K562 (cell line): Measurements from ENCODE around the gene FMOD. TPM values are rescaled to one million over a fixed set of nuclear protein-coding genes. Genes with fewer than 3 reads are reported as not detected.

Experiments
- ARHGAP35 ChIP-seq: fragments of 450-650 bp; IDR thresholded peaks from 2 replicates; pipeline ENCODE4 v1.6.1; 2018; ENCODE audit not compliant: partially characterized antibody
- C11orf30 ChIP-seq: fragments of 450-650 bp; IDR thresholded peaks from 2 replicates; pipeline ENCODE4 v1.6.1; 2016; ENCODE audit warnings: low read depth, mild to moderate bottlenecking
- CEBPZ ChIP-seq: fragments of 150-350 bp; IDR thresholded peaks from 2 replicates; pipeline ENCODE4 v1.6.1; 2014; ENCODE audit warnings: low read depth, mild to moderate bottlenecking, low read length, borderline replicate concordance
- DEAF1 ChIP-seq: fragments of 450-650 bp; formaldehyde crosslinking; IDR thresholded peaks from 2 replicates; pipeline ENCODE4 v1.4.0; 2020; ENCODE audit warnings: mild to moderate bottlenecking, moderate library complexity
- ELF1 ChIP-seq: fragments of 200-800 bp; sonication (Bioruptor generic); IDR thresholded peaks from 2 replicates; pipeline ENCODE4 v1.6.1; 2016; ENCODE audit warnings: missing genetic modification characterization, missing compliant biosample characterization
- HOXB6 ChIP-seq: fragments of 250-450 bp; sonication (Bioruptor Pico); IDR thresholded peaks from 2 replicates; pipeline ENCODE4 v1.5.1; 2022; ENCODE audit warnings: mild to moderate bottlenecking, borderline replicate concordance
- KLF6 ChIP-seq: fragments of 250-450 bp; sonication (Bioruptor Pico); IDR thresholded peaks from 2 replicates; pipeline ENCODE4 v1.4.0; 2020; ENCODE audit warnings: mild to moderate bottlenecking, moderate library complexity, borderline replicate concordance
- MAFF ChIP-seq: IDR thresholded peaks from 2 replicates; pipeline ENCODE4 v1.6.1; 2012; ENCODE audit warnings: low read length, improper control_type of control experiment
- NFE2L1 ChIP-seq: fragments of 450-650 bp; IDR thresholded peaks from 2 replicates; pipeline ENCODE4 v1.6.1; 2016; ENCODE audit warnings: missing genetic modification characterization, low read depth, mild to moderate bottlenecking, missing compliant biosample characterization, moderate library complexity, borderline replicate concordance
- OTX1 ChIP-seq: fragments of 450-650 bp; formaldehyde crosslinking; IDR thresholded peaks from 2 replicates; pipeline ENCODE4 v1.4.0; 2022; ENCODE audit warnings: mild to moderate bottlenecking
- PCBP1 ChIP-seq: fragments of 200-400 bp; formaldehyde crosslinking; IDR thresholded peaks from 2 replicates; pipeline ENCODE4 v1.6.1; 2018; ENCODE audit warnings: mild to moderate bottlenecking, low read depth, low read length; ENCODE audit not compliant: poor library complexity, severe bottlenecking
- SIN3B ChIP-seq: fragments of 450-650 bp; IDR thresholded peaks from 2 replicates; pipeline ENCODE4 v1.6.1; 2017; ENCODE audit warnings: low read depth, mild to moderate bottlenecking, moderate library complexity
- SIRT6 ChIP-seq: IDR thresholded peaks from one replicate; pipeline ENCODE4 v1.6.1; 2012; ENCODE audit warnings: low read depth, mild to moderate bottlenecking, control low read depth, inconsistent platforms, low read length, moderate library complexity
- SMARCA4 ChIP-seq: fragments of 450-650 bp; IDR thresholded peaks from 2 replicates; pipeline ENCODE4 v1.6.1; 2016
- WHSC1 ChIP-seq: IDR thresholded peaks from one replicate; pipeline ENCODE4 v1.6.1; 2012; ENCODE audit warnings: low read length, control low read depth, inconsistent platforms
- ZKSCAN1 ChIP-seq: fragments of 150-350 bp; IDR thresholded peaks from 2 replicates; pipeline ENCODE4 v1.6.1; 2016; ENCODE audit warnings: low read depth, low read length
- ZNF24 ChIP-seq: fragments of 450-650 bp; IDR thresholded peaks from 2 replicates; pipeline ENCODE4 v1.6.1; 2016
- ZNF253 ChIP-seq: fragments of 250-450 bp; sonication (Bioruptor Pico); conservative IDR thresholded peaks from 2 replicates; pipeline ENCODE4 v1.6.1; 2021; ENCODE audit warnings: mild to moderate bottlenecking
- ZNF277 ChIP-seq: fragments of 250-450 bp; sonication (Bioruptor Pico); IDR thresholded peaks from 2 replicates; pipeline ENCODE4 v1.8.0; 2022; ENCODE audit warnings: inconsistent platforms, mild to moderate bottlenecking, moderate library complexity, borderline replicate concordance
- ZNF280A ChIP-seq: fragments of 450-650 bp; IDR thresholded peaks from 2 replicates; pipeline ENCODE4 v1.6.1; 2018; ENCODE audit warnings: mild to moderate bottlenecking, low read depth; ENCODE audit not compliant: partially characterized antibody
- ZNF766 ChIP-seq: fragments of 200-800 bp; sonication (Bioruptor generic); conservative IDR thresholded peaks from 2 replicates; pipeline ENCODE4 v1.6.1; 2016; ENCODE audit warnings: missing genetic modification characterization, missing compliant biosample characterization
- polyA plus RNA-seq, 8 experiments: library from polyadenylated mRNA; depleted of rRNA in 4 of 8; stranded (reverse) in 5 of 8; unstranded in 3 of 8; fragments of >200 nt; fragmentation: Nextera tagmentation in 2 of 8; fragmentation: Illumina TruSeq in 1 of 8; extraction: Ambion mirVana in 2 of 8; extraction: Trizol in 1 of 8; gene quantifications; 2 replicates each; pipeline versions ENCODE4 v1.2.1 to v1.2.3, GENCODE V29; 2011 to 2014; ENCODE audit warnings: inconsistent platforms in 1 of 8, missing spikeins in 1 of 8
- total RNA-seq, 7 experiments: library from RNA; depleted of rRNA in 6 of 7; stranded (reverse); fragments of >200 nt in 6 of 7; fragmentation: Illumina TruSeq in 2 of 7; extraction: Trizol in 2 of 7; gene quantifications; 2 replicates each; pipeline versions ENCODE4 v1.2.1 to v1.2.3, GENCODE V29; 2011 to 2021; ENCODE audit warnings: low replicate concordance in 1 of 7

FMOD gene
- total and polyA plus RNA-seq, 9 of the 15 experiments (the other 6 are each of a cell fraction or from before 2014, with no cell fraction given), result 0.03 to 0.13 (median 0.03) TPM; not detected in 6

GRCh38 chr1:203311368-203312301 lies 39.3 kb downstream of the FMOD start (continued):
- peak; percentile 78 for TF ChIP-seq ZKSCAN1
- TF ChIP-seq WHSC1, result no peak
- TF ChIP-seq KLF6 (CRISPR knock-in tag), result peak; percentile 40; the same call in 1 of the 2 replicates
- peak; percentile 98 for TF ChIP-seq ZNF766
- no peak for TF ChIP-seq SIN3B
- no peak for TF ChIP-seq ZNF253
- no peak for TF ChIP-seq ZNF277 (CRISPR knock-in tag)
- TF ChIP-seq ARHGAP35, result no peak
- no peak; the same call in 1 of the 2 replicates for TF ChIP-seq ZNF24
- TF ChIP-seq SMARCA4, result peak; percentile 99
- no peak for TF ChIP-seq MAFF
- TF ChIP-seq HOXB6 (CRISPR knock-in tag), result no peak
- no peak for TF ChIP-seq CEBPZ
- TF ChIP-seq ZNF280A, result no peak
- TF ChIP-seq PCBP1, result no peak
- no peak for TF ChIP-seq NFE2L1 (tag)
- TF ChIP-seq ELF1 (tag), result no peak
- TF ChIP-seq DEAF1, result no peak
- TF ChIP-seq OTX1 (CRISPR knock-in tag), result no peak
- no peak for TF ChIP-seq C11orf30
- TF ChIP-seq SIRT6, result no peak
